Measurements from ENCODE around the gene XG. TPM values are rescaled to one million over a fixed set of nuclear protein-coding genes. Genes with fewer than 3 reads are reported as not detected.

The XG gene
- total and polyA plus RNA-seq, 2 donors (not counting 3 experiments of a cell fraction or from before 2014, with no cell fraction given), result 0.10 TPM; not detected in 1

- intact Hi-C loops (cut with micrococcal nuclease), result no loop called here
- no peaks in the 10 kb centered on the region for H3K36me3 ChIP-seq (ENCODE audit: control insufficient read depth in 2 of 2, extremely low read depth in 1 of 2, insufficient read depth in 2 of 2, low read length in 2 of 2)
- DNase-seq (ENCODE audit: low read depth, low spot score), result no peak
- no peaks in the 10 kb centered on the region for H3K79me2 ChIP-seq (ENCODE audit: control insufficient read depth, insufficient read depth, low read length)
- no peaks in the 10 kb centered on the region for H3K27me3 ChIP-seq (ENCODE audit: control insufficient read depth in 2 of 2, insufficient read depth in 2 of 2, low read length in 2 of 2)
- no peaks in the 10 kb centered on the region for H3K4me1 ChIP-seq (ENCODE audit: control insufficient read depth, extremely low read depth, insufficient read depth, low read length)
- no peak overlapping the region for H3K4me2 ChIP-seq (ENCODE audit: insufficient read depth, low read length)
- no peaks in the 10 kb centered on the region for H4K20me1 ChIP-seq (replicated peaks; ENCODE audit: control insufficient read depth, extremely low read depth, insufficient read depth, low read length)
- ChIA-PET POLR2A (no interaction called here), CTCF (no interaction called here)
- H3K9ac ChIP-seq (replicated peaks; ENCODE audit: extremely low read depth, insufficient read depth, low read length), result no peak overlapping the region
- FAIRE-seq, result no peak
- dilution Hi-C loops (cut with MboI; ENCODE audit: extremely low pct_ligation_motif_present, low sequenced_read_pairs), result no loop called here
- no peak overlapping the region for H2AFZ ChIP-seq (ENCODE audit: low read depth, low read length)
- no peak overlapping the region for H3K27ac ChIP-seq (ENCODE audit: insufficient read depth, low read depth, low read length)
- BruUV-seq (replicated peaks), result no TSS peak
- H3K4me3 ChIP-seq (replicated peaks in 1 of 3; ENCODE audit: insufficient read depth in 1 of 3, low read depth in 1 of 3, low read length in 3 of 3), result no peak overlapping the region
- TF ChIP-seq GATA2 (IDR thresholded peaks at IDR 0.05; ENCODE audit: insufficient read depth, insufficient read length, low read depth, low read length) (no peak), EZH2 (IDR thresholded peaks at IDR 0.05; ENCODE audit: borderline replicate concordance, low read depth, low read length, severe bottlenecking) (no peak), CTCF (IDR thresholded peaks at IDR 0.05; ENCODE audit: extremely low read depth in 1 of 2, insufficient read depth in 1 of 2, low read depth in 1 of 2, low read length in 2 of 2) (no peak), POLR2A (IDR thresholded peaks at IDR 0.05; ENCODE audit: low read depth, low read length) (no peak)
- no peaks in the 10 kb centered on the region for H3K9me3 ChIP-seq (replicated peaks; ENCODE audit: control insufficient read depth, insufficient read depth, low read length)
- no peaks in the 10 kb centered on the region for H3K9me1 ChIP-seq (replicated peaks; ENCODE audit: control insufficient read depth, extremely low read depth, insufficient read depth, low read length)
These were observed 107.5 kb downstream of the XG start for GRCh38 chrX:2859197-2859797.

DNA sequence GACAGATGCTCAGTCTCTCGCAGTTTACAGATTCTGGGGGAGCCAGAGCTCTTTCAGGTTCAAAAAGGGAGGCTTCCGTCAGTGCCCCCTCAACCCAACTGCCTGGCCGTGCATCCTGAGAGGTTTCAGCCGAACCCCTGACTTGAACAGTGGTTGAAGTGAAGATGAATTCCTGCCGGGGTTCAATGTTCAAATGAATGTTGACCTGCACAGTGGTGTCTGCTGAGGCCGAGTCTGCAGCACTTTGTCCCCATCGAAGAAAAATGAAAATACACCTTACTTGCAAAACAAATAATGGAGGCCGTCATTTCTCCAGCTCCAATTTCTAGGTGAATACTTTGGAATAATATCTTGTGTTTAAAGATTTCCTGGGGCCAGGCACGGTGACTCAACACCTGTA lies 110.6 kb downstream of the XG start:
- H3K4me1 ChIP-seq (ENCODE audit: control insufficient read depth, extremely low read depth, insufficient read depth, low read length), result no peaks in the 10 kb centered on the region
- intact Hi-C loops (cut with micrococcal nuclease), result no loop called here
- no peak for TF ChIP-seq GATA2 (IDR thresholded peaks at IDR 0.05; ENCODE audit: insufficient read depth, insufficient read length, low read depth, low read length)
- TF ChIP-seq CTCF (IDR thresholded peaks at IDR 0.05; ENCODE audit: extremely low read depth in 1 of 2, insufficient read depth in 1 of 2, low read depth in 1 of 2, low read length in 2 of 2), result no peak
- no peak for TF ChIP-seq MAX (IDR thresholded peaks at IDR 0.05; ENCODE audit: insufficient read depth, insufficient read length)
- TF ChIP-seq MYC (IDR thresholded peaks at IDR 0.05; ENCODE audit: low read depth, low read length), result no peak
- TF ChIP-seq POLR2A (IDR thresholded peaks at IDR 0.05; ENCODE audit: low read depth, low read length), result no peak
- TF ChIP-seq JUN (IDR thresholded peaks at IDR 0.05; ENCODE audit: borderline replicate concordance, insufficient read depth, insufficient read length, low read depth), result no peak
- no peak for TF ChIP-seq EZH2 (IDR thresholded peaks at IDR 0.05; ENCODE audit: borderline replicate concordance, low read depth, low read length, severe bottlenecking)
- TF ChIP-seq POLR2AphosphoS5 (IDR thresholded peaks at IDR 0.05; ENCODE audit: insufficient read depth, low read depth, low read length), result no peak
- TF ChIP-seq FOS (IDR thresholded peaks at IDR 0.05; ENCODE audit: borderline replicate concordance, insufficient read depth, low read length), result no peak
- dilution Hi-C loops (cut with MboI; ENCODE audit: extremely low pct_ligation_motif_present, low sequenced_read_pairs), result no loop called here
- CTCF ChIA-PET, result no interaction called here
- H3K4me3 ChIP-seq (replicated peaks in 1 of 3; ENCODE audit: insufficient read depth in 1 of 3, low read depth in 1 of 3, low read length in 3 of 3), result no peak overlapping the region
- POLR2A ChIA-PET, result no interaction called here
- BruUV-seq (replicated peaks), result no TSS peak
- no peak overlapping the region for H3K27ac ChIP-seq (ENCODE audit: insufficient read depth, low read depth, low read length)
- no peak overlapping the region for H3K9ac ChIP-seq (replicated peaks; ENCODE audit: extremely low read depth, insufficient read depth, low read length)
- H3K36me3 ChIP-seq (ENCODE audit: control insufficient read depth in 2 of 2, extremely low read depth in 1 of 2, insufficient read depth in 2 of 2, low read length in 2 of 2), result no peaks in the 10 kb centered on the region
- no peak overlapping the region for H3K4me2 ChIP-seq (ENCODE audit: insufficient read depth, low read length)
- no peaks in the 10 kb centered on the region for H4K20me1 ChIP-seq (replicated peaks; ENCODE audit: control insufficient read depth, extremely low read depth, insufficient read depth, low read length)
- no peaks in the 10 kb centered on the region for H3K79me2 ChIP-seq (ENCODE audit: control insufficient read depth, insufficient read depth, low read length)
- DNase-seq (ENCODE audit: low read depth, low spot score), result no peak
- no peaks in the 10 kb centered on the region for H3K9me3 ChIP-seq (replicated peaks; ENCODE audit: control insufficient read depth, insufficient read depth, low read length)
- H2AFZ ChIP-seq (ENCODE audit: low read depth, low read length), result no peak overlapping the region
- no peaks in the 10 kb centered on the region for H3K27me3 ChIP-seq (ENCODE audit: control insufficient read depth in 2 of 2, insufficient read depth in 2 of 2, low read length in 2 of 2)
- FAIRE-seq, result no peak
- no peaks in the 10 kb centered on the region for H3K9me1 ChIP-seq (replicated peaks; ENCODE audit: control insufficient read depth, extremely low read depth, insufficient read depth, low read length)
